Endothelial cell of umbilical vein (primary cell): Measurements from ENCODE around the gene TIMM21. TPM values are rescaled to one million over a fixed set of nuclear protein-coding genes. Genes with fewer than 3 reads are reported as not detected.

Source experiments
- BruUV-seq: library from RNA; stranded (reverse); fragments of 400-500 nt; replicated peaks from 2 replicates; lab custom pipeline; 2021; lab: Mats Ljungman, UMichigan
- CTCF ChIA-PET: fragments of 300-600, 350-600 bp; sonication (Branson Sonifier 250); formaldehyde crosslinking; loops from one replicate; lab custom pipeline; 2021; ENCODE audit warnings: antibody characterized with exemption, inconsistent platforms; lab: Charles Lee
- POLR2A ChIA-PET: fragments of 300-600, 350-600 bp; sonication (Branson Sonifier 250); formaldehyde crosslinking; loops from one replicate; lab custom pipeline; 2021; ENCODE audit warnings: antibody characterized with exemption, inconsistent platforms; lab: Charles Lee
- DNase-seq: peaks from one replicate; pipeline ENCODE4 v3.0.0-alpha.2; 2011; ENCODE audit warnings: low read depth, low spot score
- FAIRE-seq: peaks from 2 replicates; lab custom pipeline; 2011; peaks lifted over from hg19 to GRCh38; lab: Jason Lieb, UNC
- H2AFZ ChIP-seq: 2 replicates; pipeline ENCODE4 v1.6.0; 2012; ENCODE audit warnings: low read depth, low read length, control low read depth, inconsistent platforms
- H3K27ac ChIP-seq: 2 replicates; pipeline ENCODE4 v1.5.1; 2011; ENCODE audit warnings: low read depth, mild to moderate bottlenecking, control low read depth, low read length, moderate library complexity; ENCODE audit not compliant: insufficient read depth
- H3K27me3 ChIP-seq, 2 experiments: 2 replicates each; pipeline versions ENCODE4 v1.6.0 to v1.6.1; 2011; ENCODE audit warnings: low read length in 2 of 2, mixed read lengths in 1 of 2; ENCODE audit not compliant: control insufficient read depth in 2 of 2, insufficient read depth in 2 of 2
- H3K36me3 ChIP-seq, 2 experiments: 2 replicates in 1 of 2; 3 replicates in 1 of 2; pipeline ENCODE4 v1.5.1; 2011; ENCODE audit warnings: low read length in 2 of 2, mild to moderate bottlenecking in 1 of 2, moderate library complexity in 1 of 2; ENCODE audit not compliant: control insufficient read depth in 2 of 2, insufficient read depth in 2 of 2; ENCODE audit errors: extremely low read depth in 1 of 2
- H3K4me1 ChIP-seq: 3 replicates; pipeline ENCODE4 v1.5.1; 2011; ENCODE audit warnings: mild to moderate bottlenecking, low read length; ENCODE audit not compliant: control insufficient read depth, insufficient read depth; ENCODE audit errors: extremely low read depth
- H3K4me2 ChIP-seq: 2 replicates; pipeline ENCODE4 v1.6.1; 2011; ENCODE audit warnings: low read length, control low read depth, mixed read lengths; ENCODE audit not compliant: insufficient read depth
- H3K4me3 ChIP-seq, 3 experiments: fragments of 200-600 bp in 1 of 3; sonication (generic), shearing (Covaris generic) in 1 of 3; replicated peaks in 1 of 3; 2 replicates each; pipeline ENCODE4 v1.5.1; 2011 to 2016; ENCODE audit warnings: control low read depth in 3 of 3, low read length in 3 of 3, mild to moderate bottlenecking in 2 of 3, inconsistent platforms in 1 of 3, low read depth in 1 of 3, moderate library complexity in 1 of 3; ENCODE audit not compliant: insufficient read depth in 1 of 3
- H3K79me2 ChIP-seq: 2 replicates; pipeline ENCODE4 v1.6.0; 2012; ENCODE audit warnings: low read length, inconsistent platforms; ENCODE audit not compliant: control insufficient read depth, insufficient read depth
- H3K9ac ChIP-seq: replicated peaks from 2 replicates; pipeline ENCODE3; 2011; ENCODE audit warnings: low read length, control low read depth; ENCODE audit not compliant: insufficient read depth; ENCODE audit errors: extremely low read depth
- H3K9me1 ChIP-seq: replicated peaks from 3 replicates; pipeline ENCODE4 v1.6.0; 2011; ENCODE audit warnings: mild to moderate bottlenecking, low read length; ENCODE audit not compliant: control insufficient read depth, insufficient read depth; ENCODE audit errors: extremely low read depth
- H3K9me3 ChIP-seq: replicated peaks from 2 replicates; pipeline ENCODE4 v1.5.1; 2012; ENCODE audit warnings: low read length, inconsistent platforms; ENCODE audit not compliant: control insufficient read depth, insufficient read depth
- H4K20me1 ChIP-seq: replicated peaks from 2 replicates; pipeline ENCODE3; 2011; ENCODE audit warnings: mild to moderate bottlenecking, low read length; ENCODE audit not compliant: control insufficient read depth, insufficient read depth; ENCODE audit errors: extremely low read depth
- EZH2 ChIP-seq: IDR thresholded peaks from 2 replicates; pipeline ENCODE4 v1.6.1; 2012; ENCODE audit warnings: borderline replicate concordance, low read depth, mild to moderate bottlenecking, moderate library complexity, low read length, inconsistent platforms; ENCODE audit not compliant: severe bottlenecking
- FOS ChIP-seq: IDR thresholded peaks from 2 replicates; pipeline ENCODE4 v1.6.1; 2011; ENCODE audit warnings: mild to moderate bottlenecking, low read length, moderate library complexity, borderline replicate concordance; ENCODE audit not compliant: insufficient read depth
- GATA2 ChIP-seq: IDR thresholded peaks from 2 replicates; pipeline ENCODE4 v1.7.0; 2011; ENCODE audit warnings: low read depth, mild to moderate bottlenecking, moderate library complexity, mixed read lengths, low read length; ENCODE audit not compliant: insufficient read length, insufficient read depth
- JUN ChIP-seq: IDR thresholded peaks from 2 replicates; pipeline ENCODE4 v1.6.1; 2011; ENCODE audit warnings: borderline replicate concordance, low read depth; ENCODE audit not compliant: insufficient read length, insufficient read depth
- MYC ChIP-seq: IDR thresholded peaks from one replicate; pipeline ENCODE4 v1.6.1; 2011; ENCODE audit warnings: mild to moderate bottlenecking, low read depth, low read length
- POLR2A ChIP-seq: IDR thresholded peaks from 2 replicates; pipeline ENCODE4 v1.6.1; 2012; ENCODE audit warnings: low read depth, mild to moderate bottlenecking, control low read depth, low read length
- POLR2AphosphoS5 ChIP-seq: IDR thresholded peaks from 2 replicates; pipeline ENCODE4 v1.6.1; 2012; ENCODE audit warnings: low read depth, mild to moderate bottlenecking, control low read depth, low read length, moderate library complexity; ENCODE audit not compliant: insufficient read depth
- dilution Hi-C: fragments of 300-500 bp; cut with MboI; formaldehyde crosslinking; loops from one replicate; pipeline ENCODE4 v1.15.0; 2019; ENCODE audit warnings: low sequenced_read_pairs; ENCODE audit not compliant: extremely low pct_ligation_motif_present
- intact Hi-C: fragments of 100-400 bp; cut with micrococcal nuclease; formaldehyde crosslinking; loops from one replicate; pipeline ENCODE4 v1.10.0; 2022
- polyA plus RNA-seq, 4 experiments: library from polyadenylated mRNA; depleted of rRNA in 3 of 4; stranded (reverse) in 3 of 4; unstranded in 1 of 4; fragments of >200 nt; gene quantifications; 2 replicates each; pipeline versions ENCODE4 v1.2.1 to v1.2.3, GENCODE V29; 2011 to 2012; ENCODE audit warnings: missing spikeins in 1 of 4
- total RNA-seq: library from RNA; stranded (reverse); gene quantifications from 2 replicates; pipeline ENCODE4 v1.2.3, GENCODE V29; 2021
- TF ChIP-seq, protein P1 (sequence below), 2 donors: IDR thresholded peaks; 1 replicate in 1 of 2; 2 replicates in 1 of 2; pipeline ENCODE4 v1.5.1; 2011; ENCODE audit warnings: low read length in 2 of 2, mild to moderate bottlenecking in 2 of 2, moderate library complexity in 2 of 2, control low read depth in 1 of 2, inconsistent platforms in 1 of 2, low read depth in 1 of 2; ENCODE audit not compliant: insufficient read depth in 1 of 2; ENCODE audit errors: extremely low read depth in 1 of 2
- TF ChIP-seq, protein P2 (sequence below): IDR thresholded peaks from 2 replicates; pipeline ENCODE4 v1.6.1; 2011; ENCODE audit not compliant: insufficient read depth, insufficient read length

TIMM21 gene
- total and polyA plus RNA-seq, 2 donors (not counting 3 experiments of a cell fraction or from before 2014, with no cell fraction given) = 22.9 to 38.9 TPM

DNA sequence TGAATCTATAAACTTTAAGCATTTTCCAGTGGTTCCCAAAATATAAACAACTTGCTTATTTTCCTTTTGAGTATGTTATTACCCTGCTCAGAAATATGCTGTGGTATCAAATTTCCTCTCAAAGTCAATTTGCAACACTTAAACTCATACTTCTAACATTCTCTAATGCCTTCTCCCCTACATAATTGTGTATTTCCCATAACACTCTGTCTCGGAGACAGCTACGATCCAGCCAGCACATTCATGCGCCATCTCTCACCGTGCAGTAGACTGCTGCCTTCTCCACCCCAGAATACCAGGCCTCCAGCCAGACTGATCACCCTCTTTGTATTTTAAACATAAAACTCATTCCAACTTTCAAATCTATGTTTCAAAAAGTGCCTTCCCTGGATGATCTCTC is 41.8 kb downstream of the TIMM21 start:
- dilution Hi-C loops = no loop called here
- Histone ChIP-seq H3K36me3 (no peaks in the 10 kb centered on the region), H2AFZ (no peak overlapping the region), H3K79me2 (no peaks in the 10 kb centered on the region), H3K27ac (no peak overlapping the region), H4K20me1 (no peaks in the 10 kb centered on the region), H3K4me3 (no peak overlapping the region), H3K4me2 (no peak overlapping the region), H3K9me1 (no peaks in the 10 kb centered on the region), H3K4me1 (no peaks in the 10 kb centered on the region), H3K9me3 (no peaks in the 10 kb centered on the region), H3K27me3 (peaks cover 0 to 3% of the 10 kb centered on the region in 2 experiments), H3K9ac (no peak overlapping the region)
- no peak for TF ChIP-seq POLR2AphosphoS5
- no peak for TF ChIP-seq JUN
- TF ChIP-seq, protein P1, sequence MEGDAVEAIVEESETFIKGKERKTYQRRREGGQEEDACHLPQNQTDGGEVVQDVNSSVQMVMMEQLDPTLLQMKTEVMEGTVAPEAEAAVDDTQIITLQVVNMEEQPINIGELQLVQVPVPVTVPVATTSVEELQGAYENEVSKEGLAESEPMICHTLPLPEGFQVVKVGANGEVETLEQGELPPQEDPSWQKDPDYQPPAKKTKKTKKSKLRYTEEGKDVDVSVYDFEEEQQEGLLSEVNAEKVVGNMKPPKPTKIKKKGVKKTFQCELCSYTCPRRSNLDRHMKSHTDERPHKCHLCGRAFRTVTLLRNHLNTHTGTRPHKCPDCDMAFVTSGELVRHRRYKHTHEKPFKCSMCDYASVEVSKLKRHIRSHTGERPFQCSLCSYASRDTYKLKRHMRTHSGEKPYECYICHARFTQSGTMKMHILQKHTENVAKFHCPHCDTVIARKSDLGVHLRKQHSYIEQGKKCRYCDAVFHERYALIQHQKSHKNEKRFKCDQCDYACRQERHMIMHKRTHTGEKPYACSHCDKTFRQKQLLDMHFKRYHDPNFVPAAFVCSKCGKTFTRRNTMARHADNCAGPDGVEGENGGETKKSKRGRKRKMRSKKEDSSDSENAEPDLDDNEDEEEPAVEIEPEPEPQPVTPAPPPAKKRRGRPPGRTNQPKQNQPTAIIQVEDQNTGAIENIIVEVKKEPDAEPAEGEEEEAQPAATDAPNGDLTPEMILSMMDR (IDR thresholded peaks at IDR 0.05; ENCODE audit: extremely low read depth in 1 of 2, insufficient read depth in 1 of 2, low read depth in 1 of 2, low read length in 2 of 2) = no peak
- TF ChIP-seq EZH2 = no peak
- TF ChIP-seq POLR2A = no peak
- TF ChIP-seq MYC = no peak
- TF ChIP-seq, protein P2, sequence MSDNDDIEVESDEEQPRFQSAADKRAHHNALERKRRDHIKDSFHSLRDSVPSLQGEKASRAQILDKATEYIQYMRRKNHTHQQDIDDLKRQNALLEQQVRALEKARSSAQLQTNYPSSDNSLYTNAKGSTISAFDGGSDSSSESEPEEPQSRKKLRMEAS = no peak
- no peak for TF ChIP-seq FOS
- TF ChIP-seq GATA2 = no peak
- intact Hi-C loops = no loop called here
- BruUV-seq = no TSS peak
- ChIA-PET POLR2A (no interaction called here), CTCF (interaction anchor here (1.0 kb wide), 1 partner anchor 152 kb away, joined by 4 read pairs; no protein-coding TSS in a partner anchor)
- DNase-seq (no peak), FAIRE-seq (no peak)
